ENCODE data around the gene AP2M1.

The AP2M1 gene

GRCh38 chr3:184228376-184229137 is 53.9 kb downstream of the AP2M1 start:
- DNase-seq (ENCODE audit: low spot score): no peak

- DNase-seq (ENCODE audit: low spot score): no peak
These were observed 54.9 kb downstream of the AP2M1 start, which contains the start of gene VWA5B2 for GRCh38 chr3:184229394-184230080. VWA5B2 (plus strand) TSS chr3:184229585; CDS start chr3:184230529, 944 bp downstream.

- no peak for DNase-seq (ENCODE audit: low spot score)
These were observed 55.5 kb downstream of the AP2M1 start for GRCh38 chr3:184230081-184230602.

- no peak for DNase-seq (ENCODE audit: low spot score)
These were observed 56.2 kb downstream of the AP2M1 start for GRCh38 chr3:184230603-184231528.

- no peak for DNase-seq (ENCODE audit: low spot score)
These were observed 57.0 kb downstream of the AP2M1 start for GRCh38 chr3:184231671-184232070.

GRCh38 chr3:184233127-184233843 is 58.6 kb downstream of the AP2M1 start:
- DNase-seq (ENCODE audit: low spot score): no peak
